Endometrium (tissue), 2 donors: ENCODE measurements around the gene SPPL2B.
"Not testable (repeated sequence)": the region's sequence is repeated elsewhere in the genome, so short reads cannot be mapped to it uniquely, and the experiment has no call there.

ENCODE experiments used
- FAIRE-seq: peaks from 2 replicates; lab custom pipeline; 2012; peaks lifted over from hg19 to GRCh38; lab: Jason Lieb, UNC
- donor health status: control.
- donor health status: control.

SPPL2B gene

GRCh38 chr19:2337329-2337707 lies 8.8 kb downstream of the SPPL2B start:
- FAIRE-seq = no peak

DNA sequence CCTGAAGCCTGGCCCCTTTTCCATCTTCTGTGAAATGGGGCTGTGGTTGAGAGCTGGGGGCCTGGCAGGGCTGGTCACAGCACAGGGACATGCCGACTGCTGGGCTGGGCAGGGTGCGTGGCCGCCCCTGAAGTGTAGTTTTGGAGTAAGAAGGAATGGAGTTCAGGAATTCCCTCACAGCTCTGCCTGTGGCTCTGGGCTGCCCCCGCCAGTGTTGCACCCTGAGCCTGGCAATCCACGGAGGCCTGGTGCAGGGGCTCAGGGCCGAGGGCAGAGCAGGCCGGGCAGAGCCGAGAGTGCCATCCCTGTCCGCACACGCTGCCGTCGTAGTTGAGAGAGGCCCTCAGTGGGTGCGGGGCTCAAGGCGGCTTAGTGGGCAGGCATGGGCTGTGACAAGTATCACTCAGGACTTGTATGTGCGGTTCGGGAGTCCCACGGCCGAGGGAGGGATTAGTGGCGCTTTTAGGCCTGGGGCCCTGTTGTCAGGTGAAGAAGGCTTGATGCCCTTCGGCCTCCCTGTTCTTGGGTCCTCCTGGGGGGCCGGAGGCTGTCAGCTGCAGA lies 9.7 kb downstream of the SPPL2B start:
- FAIRE-seq = no peak

DNA sequence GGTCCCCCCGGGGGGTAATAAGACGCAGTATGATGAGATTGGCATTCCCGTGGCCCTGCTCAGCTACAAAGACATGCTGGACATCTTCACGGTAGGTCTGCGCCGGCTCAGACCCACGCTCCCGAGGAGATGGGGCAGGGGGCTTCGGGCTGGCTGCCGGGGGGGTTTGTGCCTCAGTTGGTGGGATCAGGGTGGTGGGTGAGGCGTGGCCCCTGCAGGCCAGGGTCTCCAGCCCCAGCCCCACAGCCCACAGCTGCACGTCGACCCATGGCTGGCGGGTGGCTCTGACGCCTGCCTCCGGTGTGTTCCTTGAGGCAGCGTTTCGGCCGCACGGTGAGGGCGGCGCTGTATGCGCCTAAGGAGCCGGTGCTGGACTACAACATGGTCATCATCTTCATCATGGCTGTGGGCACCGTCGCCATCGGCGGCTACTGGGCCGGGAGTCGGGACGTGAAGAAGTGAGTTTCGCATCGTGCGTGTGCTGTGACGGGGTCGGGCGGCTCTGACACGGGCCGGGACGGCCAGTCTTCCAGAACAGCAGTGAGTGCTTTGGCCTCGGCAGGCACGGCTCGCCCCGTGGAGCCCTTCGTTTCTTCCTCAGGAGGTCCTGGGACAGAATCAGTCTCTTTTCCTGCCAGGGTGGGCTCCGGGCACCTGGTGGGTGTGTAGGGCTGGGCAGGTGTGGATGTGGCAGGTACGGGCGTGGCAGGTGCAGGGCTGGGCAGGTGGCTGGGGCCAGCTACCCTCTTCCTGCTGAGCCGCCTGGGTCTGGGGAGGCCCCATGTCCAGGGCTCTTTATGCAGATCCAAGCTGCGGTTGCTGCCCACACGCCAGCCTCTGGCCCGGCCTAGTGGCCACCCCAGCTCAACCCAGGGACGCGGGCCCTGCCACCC lies 10.5 kb downstream of the SPPL2B start:
- no peak for FAIRE-seq

DNA sequence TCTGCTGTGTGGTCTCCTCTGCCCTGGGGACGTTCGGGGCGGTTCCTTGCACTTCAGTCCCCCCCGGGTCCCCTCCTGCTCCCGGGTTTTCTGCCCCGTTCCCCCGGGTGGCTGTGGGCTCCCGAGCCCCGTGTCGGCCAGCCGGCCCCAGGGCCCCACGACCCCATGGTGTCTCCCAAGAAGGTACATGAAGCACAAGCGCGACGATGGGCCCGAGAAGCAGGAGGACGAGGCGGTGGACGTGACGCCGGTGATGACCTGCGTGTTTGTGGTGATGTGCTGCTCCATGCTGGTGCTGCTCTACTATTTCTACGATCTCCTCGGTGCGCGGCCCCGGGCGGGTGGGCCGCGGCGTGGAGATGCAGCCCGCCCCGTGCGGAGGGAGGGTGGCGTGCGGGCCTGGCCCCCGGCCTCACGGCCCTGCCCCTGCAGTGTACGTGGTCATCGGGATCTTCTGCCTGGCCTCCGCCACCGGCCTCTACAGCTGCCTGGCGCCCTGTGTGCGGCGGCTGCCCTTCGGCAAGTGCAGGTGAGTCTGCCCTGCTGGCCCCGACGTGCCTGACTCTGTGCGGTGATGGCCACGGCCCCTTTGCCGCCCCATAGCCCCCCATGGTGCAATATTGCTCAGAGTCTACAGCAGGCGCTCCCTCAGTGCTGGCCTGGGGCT lies 11.3 kb downstream of the SPPL2B start:
- no peak for FAIRE-seq

DNA sequence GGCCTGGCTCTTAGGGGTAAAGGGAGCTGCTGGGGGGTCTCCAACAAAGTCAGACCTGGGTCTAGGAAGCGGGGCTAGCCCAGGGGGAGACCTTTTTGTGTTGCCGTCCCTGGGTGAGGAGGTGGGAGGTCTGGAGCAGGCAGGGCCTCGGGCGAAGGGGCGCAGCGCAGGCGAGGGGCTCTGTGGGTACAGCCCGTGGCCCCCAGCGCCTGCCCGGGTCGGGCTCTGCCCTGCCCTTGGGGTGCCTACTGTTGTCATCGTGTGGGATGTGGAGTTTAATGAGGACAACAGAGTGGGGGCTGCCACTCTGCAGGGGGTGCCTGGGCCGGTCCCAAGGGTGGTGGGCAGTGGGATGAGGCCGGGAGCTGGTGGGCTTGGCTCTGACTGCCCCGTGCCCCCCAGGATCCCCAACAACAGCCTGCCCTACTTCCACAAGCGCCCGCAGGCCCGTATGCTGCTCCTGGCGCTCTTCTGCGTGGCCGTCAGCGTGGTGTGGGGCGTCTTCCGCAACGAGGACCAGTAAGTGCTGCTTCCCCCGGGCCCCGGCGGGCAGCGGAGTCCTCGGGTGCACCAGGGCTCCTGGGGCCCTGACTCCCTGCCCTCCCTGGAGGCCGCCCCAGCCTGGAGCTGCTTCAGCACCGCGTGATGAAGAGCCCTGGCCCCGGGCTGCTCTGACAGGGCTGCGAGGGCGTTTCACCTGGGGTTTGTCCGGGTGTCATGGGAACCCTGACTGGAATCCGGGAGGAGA lies 12.2 kb downstream of the SPPL2B start:
- no peak for FAIRE-seq

GRCh38 chr19:2341244-2341751 lies 12.8 kb downstream of the SPPL2B start:
- no peak for FAIRE-seq

DNA sequence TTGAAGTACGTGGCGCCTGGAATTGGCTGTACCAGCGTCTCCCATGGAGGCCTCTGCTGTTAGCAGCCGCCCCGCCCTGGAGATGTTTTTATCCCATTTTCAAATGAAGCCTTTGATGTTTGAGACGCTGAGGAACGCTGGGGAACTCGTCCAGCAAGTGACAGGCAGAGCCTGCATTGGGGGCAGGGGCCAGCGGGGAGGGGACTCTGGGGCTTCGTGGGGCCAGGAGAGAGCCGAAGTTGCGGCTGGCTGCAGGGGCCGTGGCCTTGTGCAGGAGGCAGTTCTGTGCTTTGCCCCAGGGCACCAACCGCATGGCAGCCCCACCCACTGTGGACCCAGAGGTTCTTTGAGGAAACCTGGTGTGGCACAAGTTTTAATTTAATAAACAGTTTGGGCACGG lies 13.5 kb downstream of the SPPL2B start:
- FAIRE-seq = no peak

- FAIRE-seq = no peak
These were observed 14.3 kb downstream of the SPPL2B start for GRCh38 chr19:2342656-2343288.

DNA sequence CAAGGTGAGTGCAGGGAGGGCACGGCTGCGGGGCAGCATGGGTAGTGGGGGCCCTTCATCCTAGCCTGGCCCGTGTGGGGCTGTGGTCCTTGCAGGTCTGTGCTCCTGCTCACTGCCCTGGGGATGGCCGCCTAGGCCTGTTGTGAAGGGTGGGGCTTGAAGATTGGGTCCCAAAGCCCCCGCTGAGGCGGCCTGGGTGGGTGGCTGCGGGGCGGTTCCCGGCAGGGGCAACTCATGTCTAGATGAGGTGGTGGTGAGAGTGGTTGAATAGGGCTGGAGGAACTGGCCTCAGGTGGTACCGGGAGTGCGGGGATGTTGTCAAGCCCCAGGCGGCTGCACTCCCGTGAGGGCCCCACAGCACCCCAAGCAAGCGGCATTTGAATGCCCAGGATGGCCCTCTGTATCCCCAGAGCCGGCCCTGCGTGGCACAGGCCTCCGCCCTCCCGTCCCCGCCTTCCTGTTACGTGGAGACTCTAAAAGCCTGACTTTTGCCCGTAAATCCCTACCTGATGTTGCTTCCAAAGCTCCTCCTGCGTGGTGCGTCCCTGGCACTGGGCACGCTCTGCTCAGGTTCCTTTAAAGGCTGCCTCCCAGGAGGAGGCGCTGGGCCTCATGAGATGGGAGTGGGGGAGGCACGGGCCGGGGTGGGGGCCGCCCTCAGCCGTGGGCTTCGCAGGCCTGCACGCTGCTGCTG lies 15.0 kb downstream of the SPPL2B start:
- no peak for FAIRE-seq

DNA sequence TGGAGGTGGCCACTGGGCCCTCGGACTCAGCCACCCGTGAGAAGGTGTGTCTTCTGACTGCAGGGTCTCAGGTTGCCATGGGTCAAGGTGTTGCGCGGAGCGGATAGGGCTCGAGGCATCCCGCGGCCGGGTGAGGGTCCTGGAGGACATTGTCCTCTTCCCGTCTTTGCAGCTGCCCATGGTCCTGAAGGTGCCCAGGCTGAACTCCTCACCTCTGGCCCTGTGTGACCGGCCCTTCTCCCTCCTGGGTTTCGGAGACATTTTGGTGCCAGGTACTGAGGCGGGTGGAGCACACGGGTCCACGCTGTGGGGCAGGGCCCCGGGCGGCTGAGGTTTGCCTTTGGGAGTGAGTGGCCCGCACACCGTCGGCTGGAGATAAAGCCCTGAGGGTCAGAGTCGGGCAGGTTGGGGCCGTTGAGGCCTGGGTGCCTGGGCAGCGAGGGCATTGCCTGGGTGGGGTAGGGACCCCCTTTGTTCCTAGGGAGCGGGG lies 15.9 kb downstream of the SPPL2B start:
- no peak for FAIRE-seq

DNA sequence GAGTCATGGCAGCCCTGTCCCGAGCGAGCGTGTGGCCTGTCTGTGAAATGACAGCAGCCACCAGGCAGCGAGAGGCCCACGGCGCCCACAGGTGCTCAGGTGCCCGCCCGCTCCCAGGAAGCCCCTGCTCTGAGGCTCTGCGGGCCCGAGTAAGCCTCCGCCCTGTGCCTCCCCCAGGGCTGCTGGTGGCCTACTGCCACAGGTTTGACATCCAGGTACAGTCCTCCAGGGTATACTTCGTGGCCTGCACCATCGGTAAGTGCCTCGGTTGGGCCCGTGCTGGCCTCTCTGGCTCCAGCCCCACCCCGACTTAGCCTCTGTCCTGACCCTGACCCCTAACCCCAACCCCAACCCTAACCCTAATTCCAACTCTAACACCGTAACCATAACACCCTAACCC lies 16.6 kb downstream of the SPPL2B start:
- no peak for FAIRE-seq

DNA sequence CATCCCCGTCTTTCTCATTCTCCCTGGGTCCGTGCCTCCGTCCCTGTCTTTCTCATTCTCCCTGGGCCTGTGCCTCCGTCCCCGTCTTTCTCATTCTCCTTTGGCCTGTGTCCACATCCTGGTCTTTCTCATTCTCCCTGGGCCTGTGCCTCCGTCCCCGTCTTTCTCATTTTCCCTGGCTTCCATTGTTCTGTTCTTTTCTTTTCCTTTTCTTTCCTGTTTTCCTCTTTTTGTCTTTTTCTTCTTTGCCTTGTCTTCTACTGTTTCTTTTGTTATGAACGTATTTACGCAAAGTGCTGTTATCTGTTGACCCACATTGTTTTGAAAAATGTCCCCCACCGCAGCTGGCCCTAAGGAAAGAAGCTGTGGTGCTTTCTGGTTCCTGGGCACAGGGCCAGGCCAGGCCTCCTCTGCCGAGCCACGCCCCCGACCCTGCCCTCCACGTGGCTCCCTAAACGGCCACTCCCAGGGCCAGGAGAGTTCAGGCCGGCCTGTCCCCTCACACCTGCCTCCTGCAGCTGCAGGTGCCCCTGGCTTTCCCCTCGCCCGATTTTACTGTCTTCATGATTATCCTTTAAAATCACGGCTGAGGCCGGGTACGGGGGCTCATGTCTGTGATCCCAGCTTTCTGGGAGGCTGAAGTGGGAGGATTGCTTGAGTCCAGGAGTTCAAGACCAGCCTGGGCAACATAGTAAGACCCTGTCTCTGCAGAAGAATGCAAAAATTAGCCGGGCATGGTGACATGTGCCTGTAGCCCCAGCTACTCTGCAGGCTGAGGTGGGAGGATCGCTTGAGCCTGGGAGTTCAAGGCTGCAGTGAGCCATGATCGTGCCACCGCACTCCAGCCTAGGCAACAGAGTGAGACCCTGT lies 17.5 kb downstream of the SPPL2B start:
- no peak for FAIRE-seq

DNA sequence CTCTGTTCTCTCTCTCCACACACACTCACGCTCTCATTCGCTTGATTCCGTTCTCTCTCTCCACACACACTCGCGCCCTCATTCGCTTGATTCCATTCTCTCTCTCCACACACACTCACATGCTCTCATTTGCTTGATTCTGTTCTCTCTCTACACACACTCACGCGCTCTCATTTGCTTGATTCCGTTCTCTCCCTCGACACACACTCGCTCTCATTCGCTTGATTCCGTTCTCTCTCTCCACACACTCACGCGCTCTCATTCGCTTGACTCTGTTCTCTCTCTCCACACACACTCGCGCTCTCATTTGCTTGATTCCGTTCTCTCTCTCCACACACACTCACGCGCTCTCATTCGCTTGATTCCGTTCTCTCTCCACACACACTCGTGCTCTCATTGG lies 21.3 kb downstream of the SPPL2B start:
- not testable (repeated sequence) for FAIRE-seq

GRCh38 chr19:2350656-2351055 lies 22.2 kb downstream of the SPPL2B start:
- no peak for FAIRE-seq

DNA sequence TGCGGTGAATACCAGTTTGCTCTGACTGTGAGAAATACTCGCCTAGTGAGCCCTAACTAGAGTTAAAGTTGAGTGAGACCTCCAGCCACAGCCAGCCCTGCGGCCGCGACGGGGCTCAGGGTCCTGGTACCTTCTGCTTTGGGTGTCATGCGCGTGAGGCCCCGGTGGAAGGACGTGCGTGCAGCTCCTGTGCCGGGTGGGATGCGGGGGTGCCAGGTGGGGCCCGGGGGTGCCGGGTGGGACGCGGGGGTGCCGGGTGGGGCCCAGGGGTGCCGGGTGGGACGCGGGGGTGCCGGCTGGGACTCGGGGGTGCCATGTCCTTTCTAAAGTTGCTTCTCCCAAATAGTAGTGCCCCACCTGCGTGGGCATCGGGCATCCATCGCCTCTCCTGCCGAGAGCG lies 23.1 kb downstream of the SPPL2B start:
- FAIRE-seq = no peak

DNA sequence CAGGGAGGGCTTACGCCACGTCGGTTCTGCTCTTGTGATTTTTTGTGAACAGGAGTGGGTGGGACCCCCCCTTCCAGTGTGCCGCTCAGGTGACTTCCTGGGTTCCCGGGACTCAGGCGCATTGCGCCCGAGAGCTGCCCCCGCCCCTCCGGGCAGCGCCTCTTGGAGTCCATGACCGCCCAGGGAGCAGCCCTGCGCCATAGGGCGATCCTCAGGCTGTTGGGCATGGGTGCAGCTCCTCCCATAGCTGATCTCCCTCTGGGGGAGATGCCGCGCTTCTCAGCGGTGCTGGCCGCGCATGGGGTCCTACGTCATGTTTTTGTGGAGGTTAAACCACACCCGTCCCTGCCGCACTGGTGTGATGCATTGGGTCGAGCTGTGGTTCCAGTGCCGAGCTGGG lies 23.6 kb downstream of the SPPL2B start:
- no peak for FAIRE-seq

DNA sequence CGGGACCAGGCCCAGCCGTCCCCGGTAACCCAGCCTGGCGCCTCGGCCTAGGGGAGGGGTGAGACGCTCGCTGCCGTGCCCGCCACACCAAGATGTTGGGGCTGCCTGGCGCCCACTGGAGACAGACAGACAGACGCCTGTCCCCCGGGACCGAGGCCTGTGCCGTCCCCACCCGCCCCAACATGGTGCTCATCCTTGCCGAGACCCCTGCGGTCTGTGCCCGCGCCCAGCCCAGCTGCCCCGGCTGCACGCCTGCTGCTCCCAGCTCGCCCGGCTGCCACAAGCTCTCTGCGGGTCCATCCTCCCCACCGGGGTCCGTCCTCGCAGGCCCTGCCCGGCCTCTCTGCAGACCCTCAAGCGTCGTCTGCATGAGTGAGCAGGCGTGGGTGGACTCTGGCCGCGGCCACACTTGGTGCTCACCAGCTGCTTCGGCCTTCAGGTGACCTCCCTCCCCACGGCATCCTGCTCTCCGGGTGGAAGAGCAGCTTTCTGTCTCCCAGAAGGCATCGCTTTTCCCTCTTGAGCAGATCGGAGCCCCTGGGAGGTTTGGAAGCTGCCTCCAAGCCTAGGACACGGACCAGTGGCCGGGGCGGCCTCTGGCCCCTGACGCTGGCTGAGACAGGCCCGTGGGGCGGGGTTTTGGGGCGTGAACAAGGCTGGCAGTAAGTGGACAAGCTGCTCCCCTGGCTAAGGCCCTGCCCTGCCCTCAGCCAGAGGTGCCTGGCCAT lies 24.8 kb downstream of the SPPL2B start:
- no peak for FAIRE-seq

DNA sequence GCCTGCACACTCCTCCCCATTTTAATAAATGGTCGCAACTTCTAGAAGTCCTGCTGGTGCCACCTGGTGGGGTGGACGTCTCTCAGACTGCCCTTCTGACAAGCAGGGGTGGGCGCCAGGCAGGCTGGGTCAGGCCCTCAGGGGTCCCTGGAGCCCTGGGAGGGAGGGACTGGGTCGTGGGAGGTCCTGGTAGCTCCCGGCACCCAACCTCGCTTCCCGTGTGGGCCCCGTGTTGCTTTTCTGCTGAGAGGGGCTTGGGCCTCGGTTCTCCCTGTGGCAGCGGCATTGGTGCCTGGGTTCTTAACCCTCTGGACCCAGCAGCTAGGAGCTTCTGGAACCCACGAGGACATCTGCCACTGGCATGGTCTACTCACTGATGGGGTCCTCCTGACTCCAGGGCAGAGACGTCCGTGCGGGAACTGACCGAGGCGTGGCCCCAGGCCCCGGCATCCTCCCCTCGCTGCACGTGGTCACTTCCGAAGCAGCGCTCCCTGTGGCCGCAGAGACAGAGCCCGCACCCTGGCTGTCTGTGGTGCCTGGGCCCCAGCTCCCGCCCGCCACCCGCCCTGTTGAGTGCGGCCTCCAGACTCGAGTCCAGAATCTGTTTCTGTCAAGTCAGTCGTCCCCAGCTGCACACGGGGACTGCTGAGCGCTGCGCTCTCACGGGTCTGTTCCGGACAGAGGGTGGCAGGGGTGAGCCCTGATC lies 25.6 kb downstream of the SPPL2B start:
- FAIRE-seq = no peak

DNA sequence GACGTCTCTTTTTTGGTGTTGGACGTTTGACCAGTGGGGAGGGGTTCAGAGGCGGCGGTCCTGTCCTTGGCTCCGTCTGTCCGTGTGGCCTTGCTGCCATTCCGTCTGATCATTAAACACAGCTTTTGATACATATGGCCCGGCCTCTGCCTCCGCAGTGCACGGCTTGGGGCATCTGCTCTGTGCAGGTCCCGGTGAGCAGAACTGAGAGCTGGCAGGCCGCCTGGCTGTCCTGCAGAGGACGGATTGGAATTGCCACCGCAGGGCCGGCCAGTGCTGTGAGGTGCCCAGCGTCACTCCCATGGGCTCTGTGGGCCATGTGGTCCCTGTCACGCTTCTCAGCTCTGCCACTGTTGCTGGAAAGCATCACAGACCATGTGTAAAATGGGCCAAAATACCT lies 26.2 kb downstream of the SPPL2B start:
- no peak for FAIRE-seq
